Hepatocyte (in vitro differentiated cells): ENCODE measurements around the gene HMGCL. TPM values are rescaled to one million over a fixed set of nuclear protein-coding genes. Genes with fewer than 3 reads are reported as not detected.

Experiments used
- DNase-seq: peaks from one replicate; pipeline ENCODE4 v3.0.0-alpha.2; 2016; ENCODE audit warnings: low spot score
- H2AFZ ChIP-seq: fragments of 200-600 bp; sonication (generic); 2 replicates; pipeline ENCODE4 v1.6.0; 2016; ENCODE audit warnings: antibody characterized with exemption, mild to moderate bottlenecking
- H3K27ac ChIP-seq: fragments of 200-600 bp; sonication (generic); 2 replicates; pipeline ENCODE4 v1.5.1; 2016; ENCODE audit warnings: mild to moderate bottlenecking
- H3K27me3 ChIP-seq: fragments of 200-600 bp; sonication (generic); 2 replicates; pipeline ENCODE4 v1.6.1; 2016
- H3K36me3 ChIP-seq: fragments of 200-600 bp; sonication (generic); replicated peaks from 2 replicates; pipeline ENCODE4 v1.5.1; 2016; ENCODE audit warnings: low read depth; ENCODE audit not compliant: insufficient read depth
- H3K4me1 ChIP-seq: fragments of 200-600 bp; sonication (generic); 2 replicates; pipeline ENCODE4 v1.5.1; 2016; ENCODE audit warnings: mild to moderate bottlenecking, moderate library complexity; ENCODE audit not compliant: insufficient read depth
- H3K4me2 ChIP-seq: fragments of 200-600 bp; sonication (generic); 2 replicates; pipeline ENCODE4 v1.6.0; 2016
- H3K4me3 ChIP-seq: fragments of 200-600 bp; sonication (generic); 2 replicates; pipeline ENCODE4 v1.5.1; 2016; ENCODE audit warnings: mild to moderate bottlenecking
- H3K79me2 ChIP-seq: fragments of 200-600 bp; sonication (generic); 2 replicates; pipeline ENCODE4 v1.6.0; 2017; ENCODE audit warnings: mild to moderate bottlenecking
- H3K9me2 ChIP-seq: fragments of 200-600 bp; sonication (generic); replicated peaks from 2 replicates; pipeline ENCODE4 v1.6.0; 2017; ENCODE audit warnings: mild to moderate bottlenecking; ENCODE audit not compliant: insufficient read depth
- H3K9me3 ChIP-seq: fragments of 200-600 bp; sonication (generic); 2 replicates; pipeline ENCODE4 v1.5.1; 2016; ENCODE audit warnings: low read depth, mild to moderate bottlenecking
- H4K20me1 ChIP-seq: fragments of 200-600 bp; sonication (generic); 2 replicates; pipeline ENCODE4 v1.6.0; 2016; ENCODE audit warnings: mild to moderate bottlenecking; ENCODE audit not compliant: insufficient read depth, poor library complexity, severe bottlenecking
- CTCF ChIP-seq: fragments of 200-600 bp; sonication (generic); IDR thresholded peaks from 2 replicates; pipeline ENCODE4 v1.5.1; 2016; ENCODE audit warnings: antibody characterized with exemption, mild to moderate bottlenecking; ENCODE audit not compliant: poor library complexity
- EZH2 ChIP-seq: fragments of 200-600 bp; sonication (generic); IDR thresholded peaks from 2 replicates; pipeline ENCODE4 v1.6.1; 2016; ENCODE audit warnings: antibody characterized with exemption, mild to moderate bottlenecking, borderline replicate concordance
- EZH2phosphoT487 ChIP-seq: fragments of 200-600 bp; sonication (generic); IDR thresholded peaks from one replicate; pipeline ENCODE4 v1.6.1; 2018; ENCODE audit warnings: antibody characterized with exemption, mild to moderate bottlenecking, low read depth, moderate library complexity; ENCODE audit not compliant: unreplicated experiment, severe bottlenecking
- WGBS: methylation state at CpG from one replicate; pipeline ENCODE4 v1.1.6; 2016; ENCODE audit warnings: low lambda C conversion rate; ENCODE audit errors: missing lambda C conversion rate; 5-methylcytosine and 5-hydroxymethylcytosine counted together
- polyA plus RNA-seq: library from polyadenylated mRNA; unstranded; fragments of >200 nt; fragmentation: Nextera tagmentation; extraction: Ambion mirVana; gene quantifications from 2 replicates; pipeline ENCODE4 v1.2.1, GENCODE V29; 2016
- total RNA-seq: library from RNA; depleted of rRNA; stranded (reverse); fragments of >200 nt; gene quantifications from 2 replicates; pipeline ENCODE4 v1.2.3, GENCODE V29; 2014

Gene HMGCL
- total RNA-seq = 78.5 and 87.5 TPM in 2 replicates
- 79.0 and 90.7 TPM in 2 replicates for polyA plus RNA-seq

GRCh38 chr1:23825076-23825761 is at the start of gene HMGCL:
TSS of gene HMGCL (minus strand) at chr1:23825429. CDS start at chr1:23825415, 14 bp downstream.
- TF ChIP-seq CTCF (no peak), EZH2phosphoT487 (no peak), EZH2 (no peak)
- Histone ChIP-seq H3K36me3 (no peaks in the 10 kb centered on the region), H3K79me2 (peaks cover 18% of the 10 kb centered on the region), H3K4me1 (peaks cover 8% of the 10 kb centered on the region), H2AFZ (peak within 1 kb of the TSS; percentile 93), H4K20me1 (no peaks in the 10 kb centered on the region), H3K27me3 (no peaks in the 10 kb centered on the region), H3K4me2 (peak within 1 kb of the TSS; percentile 79), H3K4me3 (peak within 1 kb of the TSS; percentile 74), H3K9me2 (no peaks in the 10 kb centered on the region), H3K27ac (peak within 1 kb of the TSS; percentile 97), H3K9me3 (no peaks in the 10 kb centered on the region)
- 2% methylated on average over 28 of the region's 42 CpGs for WGBS
- peak; percentile 97 for DNase-seq

GRCh38 chr1:23872421-23872820 is 47.2 kb upstream of the HMGCL start:
- no peak overlapping the region for H3K27ac ChIP-seq
- H2AFZ ChIP-seq = no peak overlapping the region
- no peak for TF ChIP-seq EZH2phosphoT487
- no peaks in the 10 kb centered on the region for H3K9me2 ChIP-seq
- no peaks in the 10 kb centered on the region for H3K79me2 ChIP-seq
- no peaks in the 10 kb centered on the region for H3K9me3 ChIP-seq
- no peak for DNase-seq
- 90% methylated on average over 3 of the region's 3 CpGs for WGBS
- H3K27me3 ChIP-seq = no peaks in the 10 kb centered on the region
- no peaks in the 10 kb centered on the region for H3K36me3 ChIP-seq
- H3K4me3 ChIP-seq = no peak overlapping the region
- no peak overlapping the region for H3K4me2 ChIP-seq
- H4K20me1 ChIP-seq = no peaks in the 10 kb centered on the region
- H3K4me1 ChIP-seq = no peaks in the 10 kb centered on the region

- H3K27me3 ChIP-seq = no peaks in the 10 kb centered on the region
- H3K4me2 ChIP-seq = peak overlapping the region; percentile 90
- no peaks in the 10 kb centered on the region for H4K20me1 ChIP-seq
- H3K4me3 ChIP-seq = no peak overlapping the region
- no peak overlapping the region for H3K27ac ChIP-seq
- no peaks in the 10 kb centered on the region for H3K36me3 ChIP-seq
- H3K4me1 ChIP-seq = no peaks in the 10 kb centered on the region
- H2AFZ ChIP-seq = peak overlapping the region; percentile 47
- no peaks in the 10 kb centered on the region for H3K9me2 ChIP-seq
- no peaks in the 10 kb centered on the region for H3K9me3 ChIP-seq
- TF ChIP-seq CTCF = no peak
- TF ChIP-seq EZH2 = no peak
- TF ChIP-seq EZH2phosphoT487 = no peak
- no peak for DNase-seq
- peaks cover 6% of the 10 kb centered on the region for H3K79me2 ChIP-seq
- WGBS = 82% methylated on average over 10 of the region's 10 CpGs
These were observed 43.8 kb upstream of the HMGCL start for GRCh38 chr1:23869051-23869450.

GRCh38 chr1:23868557-23869016 is 43.4 kb upstream of the HMGCL start:
- Histone ChIP-seq H3K4me3 (no peak overlapping the region), H3K27ac (no peak overlapping the region), H4K20me1 (no peaks in the 10 kb centered on the region), H3K79me2 (peaks cover 6% of the 10 kb centered on the region), H3K4me2 (peak overlapping the region; percentile 90), H3K4me1 (no peaks in the 10 kb centered on the region), H3K36me3 (no peaks in the 10 kb centered on the region), H2AFZ (peak overlapping the region; percentile 47), H3K27me3 (no peaks in the 10 kb centered on the region), H3K9me2 (no peaks in the 10 kb centered on the region), H3K9me3 (no peaks in the 10 kb centered on the region)
- 64% methylated on average over 20 of the region's 20 CpGs for WGBS
- no peak for DNase-seq
- TF ChIP-seq EZH2phosphoT487 (no peak), CTCF (no peak), EZH2 (no peak)
